HG02970 (cell line): ENCODE results near the gene F11.
"Not testable (repeated sequence)": the region's sequence is repeated elsewhere in the genome, so short reads cannot be mapped to it uniquely, and the experiment has no call there.

Experiments
- ATAC-seq: cut with Tn5 transposase; IDR thresholded peaks from one replicate; pipeline ENCODE4 v1.9.1; 2021; ENCODE audit warnings: mild to moderate bottlenecking, moderate library complexity, moderate number of reproducible peaks; ENCODE audit not compliant: unreplicated experiment, low FRiP score

The F11 gene

GRCh38 chr4:186265683-186266652 is at the start of gene F11:
TSS of gene F11 (plus strand) at chr4:186266189. CDS start at chr4:186267137, 948 bp downstream.
- no peak for ATAC-seq

- no peak for ATAC-seq
Measured at GRCh38 chr4:186216465-186217024, 49.4 kb upstream of the F11 start.

DNA sequence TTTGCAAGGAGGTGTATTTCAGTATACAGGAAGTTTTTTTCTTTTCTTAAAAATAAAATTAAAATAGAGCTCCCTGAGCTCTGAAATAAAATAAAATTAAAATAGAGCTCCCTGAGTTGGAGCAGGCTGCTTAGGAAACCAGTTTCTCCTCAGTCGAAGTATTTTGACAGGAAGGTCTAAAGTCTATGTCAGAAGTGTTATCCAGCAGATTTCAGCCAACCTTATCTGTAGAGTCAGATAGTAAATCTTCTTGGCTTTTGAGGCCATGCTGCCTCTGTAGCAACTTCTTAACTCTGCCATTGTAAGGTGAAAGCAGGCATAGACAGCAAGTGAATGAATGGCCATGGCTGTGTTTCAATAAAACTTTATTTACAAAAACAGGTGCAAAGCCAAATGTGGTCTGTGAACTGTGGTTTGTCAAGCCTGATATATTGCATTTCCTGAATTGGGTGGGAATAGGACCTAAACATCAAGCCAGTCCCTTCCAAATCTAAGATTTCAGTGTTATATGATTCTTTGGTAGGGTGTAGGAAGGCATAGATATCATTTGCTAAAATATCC is 48.2 kb upstream of the F11 start:
- ATAC-seq, result no peak

- no peak for ATAC-seq
Measured at GRCh38 chr4:186221624-186222023, 44.4 kb upstream of the F11 start.

GRCh38 chr4:186225848-186226247 is 40.1 kb upstream of the F11 start:
- ATAC-seq, result no peak

GRCh38 chr4:186226521-186227189 is 39.3 kb upstream of the F11 start:
- ATAC-seq, result no peak

DNA sequence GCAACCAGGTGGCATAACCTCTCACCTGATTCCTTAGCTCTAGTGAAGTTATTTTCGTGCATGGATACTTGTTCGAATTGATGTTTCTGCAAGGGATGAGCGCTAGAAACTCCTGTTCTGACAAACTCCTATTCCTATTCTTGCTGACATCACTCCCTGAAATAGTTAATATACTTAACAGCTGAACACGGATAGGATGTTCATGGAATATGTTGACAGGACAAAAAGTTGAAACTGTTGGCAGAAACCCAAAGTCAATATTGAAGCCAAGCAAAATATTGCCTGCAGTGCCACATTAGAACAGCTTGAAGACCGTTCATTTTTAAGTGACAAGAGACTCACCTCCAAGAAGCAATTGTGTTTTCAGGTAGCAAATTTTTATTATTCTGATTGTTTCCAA is 38.8 kb upstream of the F11 start, which contains the start of gene KLKB1:
KLKB1 (plus strand) TSS at position 287 of the 400 bp plus-strand sequence. CDS start 689 bp downstream, outside the sequence.
- ATAC-seq, result no peak

GRCh38 chr4:186227744-186228513 is 38.1 kb upstream of the F11 start:
- no peak for ATAC-seq

- no peak for ATAC-seq
Measured at GRCh38 chr4:186228514-186228894, 37.5 kb upstream of the F11 start.

DNA sequence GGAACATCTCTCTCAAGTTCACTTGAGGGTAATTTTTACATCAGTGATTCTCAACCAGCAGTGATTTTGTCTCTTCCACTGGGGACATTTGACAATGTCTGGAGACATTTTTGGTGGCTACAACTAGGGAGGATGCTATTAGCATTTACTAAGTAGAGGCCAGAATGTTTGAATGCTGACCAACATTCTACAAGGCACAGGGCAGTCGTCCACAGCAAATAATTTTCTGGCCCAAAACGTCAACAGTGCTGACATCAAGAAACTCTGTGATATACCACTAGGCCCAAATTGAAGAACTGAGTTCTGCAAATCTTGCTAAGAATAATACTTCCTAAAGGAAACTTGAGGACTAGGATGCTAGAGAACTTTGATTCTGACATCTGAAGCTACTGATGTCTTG is 31.6 kb upstream of the F11 start:
- no peak for ATAC-seq

DNA sequence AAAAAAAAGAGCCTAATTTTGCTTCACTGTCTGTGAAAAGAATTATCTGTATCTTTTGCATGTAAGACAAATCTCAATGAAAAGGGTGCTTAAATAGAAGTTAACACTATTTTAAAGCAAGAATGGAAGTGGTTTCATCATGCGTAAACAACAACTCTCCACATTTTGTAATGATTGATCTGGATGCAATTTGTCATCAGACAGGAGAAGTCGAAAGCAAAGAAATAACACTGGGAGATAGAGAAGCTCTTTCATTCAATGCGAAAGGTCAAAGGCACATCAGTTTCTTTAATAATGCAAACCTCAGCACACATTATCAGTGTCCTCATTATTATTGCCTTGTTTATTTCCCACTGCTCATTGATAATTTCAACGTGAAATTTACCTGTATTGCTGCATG is 29.9 kb upstream of the F11 start:
- no peak for ATAC-seq

DNA sequence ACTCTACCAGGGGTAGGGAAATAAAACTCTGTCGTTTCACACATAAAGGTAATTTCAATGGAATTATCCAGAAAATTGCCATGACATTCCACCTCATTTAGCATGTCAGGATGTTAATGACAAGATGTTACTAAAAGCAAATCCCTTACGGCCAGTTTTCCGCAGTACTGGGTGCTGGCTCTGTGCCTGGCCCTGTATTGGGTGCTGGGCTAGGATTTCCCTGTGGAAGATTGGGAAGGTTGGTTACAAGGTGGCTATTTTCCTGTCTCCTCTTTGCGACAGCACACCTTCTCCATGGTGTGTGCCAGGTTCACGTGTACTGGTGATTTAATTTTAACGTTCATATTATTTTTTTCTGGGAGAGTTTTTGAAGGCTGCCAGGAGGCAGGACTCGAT is 25.5 kb upstream of the F11 start:
- ATAC-seq, result no peak

DNA sequence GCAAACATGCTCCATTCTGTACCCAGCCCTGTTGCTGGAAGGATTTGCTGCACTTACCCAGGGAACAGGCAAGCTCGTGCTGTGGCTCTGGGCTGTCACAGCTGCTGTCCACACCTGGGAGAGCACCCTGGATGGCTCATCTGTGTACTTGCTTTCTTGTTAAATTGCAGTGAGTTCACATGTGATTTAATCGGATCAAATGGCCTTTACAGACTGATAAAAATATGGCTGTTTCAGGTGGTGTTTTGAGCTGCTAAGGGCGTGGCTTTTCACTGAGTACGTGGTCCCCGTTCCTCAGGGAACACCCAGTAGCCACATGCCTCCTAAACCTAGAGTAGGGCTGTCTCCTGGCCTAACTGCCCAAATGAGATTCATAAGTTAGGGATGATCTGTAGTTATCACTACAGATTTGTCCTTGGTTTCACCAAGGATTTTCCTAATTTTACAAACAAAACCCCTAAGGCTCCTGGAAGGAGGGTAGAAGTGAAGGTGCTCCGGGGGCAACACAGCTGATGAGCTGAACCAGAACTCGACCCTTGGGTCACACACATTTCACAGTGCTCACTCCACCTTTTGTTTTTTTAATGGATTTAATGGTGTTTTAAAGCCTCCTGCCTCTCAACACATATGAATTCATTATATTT is 25.0 kb upstream of the F11 start:
- no peak for ATAC-seq

DNA sequence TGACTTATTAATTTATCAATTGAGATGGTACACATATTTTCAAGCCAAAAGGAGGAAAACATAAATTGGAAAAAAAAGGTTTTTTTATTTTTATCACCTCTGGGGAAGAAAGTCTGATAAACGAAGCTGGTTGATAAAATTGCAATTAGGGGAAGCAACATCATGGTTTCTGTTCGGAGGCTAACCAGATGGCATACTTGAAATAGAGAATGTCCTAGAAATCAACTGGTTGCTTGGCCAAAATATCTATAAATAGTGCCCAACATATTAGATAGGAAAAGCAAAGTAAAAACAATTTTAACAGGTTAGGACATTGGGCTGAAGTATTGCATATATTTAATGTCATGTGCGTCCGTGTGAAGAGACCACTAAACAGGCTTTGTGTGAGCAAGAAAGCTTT is 24.4 kb upstream of the F11 start:
- no peak for ATAC-seq

DNA sequence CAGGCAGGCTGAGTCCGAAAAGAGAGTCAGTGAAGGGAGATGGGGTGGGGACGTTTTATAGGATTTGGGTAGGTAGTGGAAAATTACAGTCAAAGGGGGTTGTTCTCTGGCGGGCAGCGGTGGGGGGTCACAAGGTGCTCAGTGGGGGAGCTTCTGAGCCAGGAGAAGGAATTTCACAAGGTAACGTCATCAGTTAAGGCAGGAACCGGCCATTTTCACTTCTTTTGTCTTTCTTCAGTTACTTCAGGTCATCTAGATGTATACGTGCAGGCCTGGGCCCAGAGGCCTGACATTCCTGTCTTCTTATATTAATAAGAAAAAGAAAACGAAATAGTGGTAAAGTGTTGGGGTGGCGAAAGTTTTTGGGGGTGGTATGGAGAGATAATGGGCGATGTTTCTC is 24.0 kb upstream of the F11 start:
- not testable (repeated sequence) for ATAC-seq

GRCh38 chr4:186243331-186243730 is 22.7 kb upstream of the F11 start:
- no peak for ATAC-seq

DNA sequence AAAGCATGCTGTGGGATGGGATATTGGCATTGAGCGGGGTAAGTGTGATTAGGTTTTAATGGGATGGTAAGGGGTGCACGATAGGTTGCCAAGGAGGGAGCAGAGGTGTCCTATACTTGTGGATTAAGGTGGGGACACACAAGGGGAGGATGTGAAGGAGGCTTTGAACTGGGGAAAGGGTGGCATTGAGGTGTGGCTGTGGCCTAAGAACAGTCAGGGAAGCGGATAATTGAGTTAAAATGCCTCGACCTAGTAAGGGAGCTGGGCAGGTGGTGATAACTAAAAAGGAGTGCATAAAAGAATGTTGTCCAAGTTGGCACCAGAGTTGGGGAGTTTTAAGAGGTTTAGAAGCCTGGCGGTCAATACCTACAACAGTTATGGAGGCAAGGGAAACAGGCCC is 21.2 kb upstream of the F11 start:
- ATAC-seq, result no peak

DNA sequence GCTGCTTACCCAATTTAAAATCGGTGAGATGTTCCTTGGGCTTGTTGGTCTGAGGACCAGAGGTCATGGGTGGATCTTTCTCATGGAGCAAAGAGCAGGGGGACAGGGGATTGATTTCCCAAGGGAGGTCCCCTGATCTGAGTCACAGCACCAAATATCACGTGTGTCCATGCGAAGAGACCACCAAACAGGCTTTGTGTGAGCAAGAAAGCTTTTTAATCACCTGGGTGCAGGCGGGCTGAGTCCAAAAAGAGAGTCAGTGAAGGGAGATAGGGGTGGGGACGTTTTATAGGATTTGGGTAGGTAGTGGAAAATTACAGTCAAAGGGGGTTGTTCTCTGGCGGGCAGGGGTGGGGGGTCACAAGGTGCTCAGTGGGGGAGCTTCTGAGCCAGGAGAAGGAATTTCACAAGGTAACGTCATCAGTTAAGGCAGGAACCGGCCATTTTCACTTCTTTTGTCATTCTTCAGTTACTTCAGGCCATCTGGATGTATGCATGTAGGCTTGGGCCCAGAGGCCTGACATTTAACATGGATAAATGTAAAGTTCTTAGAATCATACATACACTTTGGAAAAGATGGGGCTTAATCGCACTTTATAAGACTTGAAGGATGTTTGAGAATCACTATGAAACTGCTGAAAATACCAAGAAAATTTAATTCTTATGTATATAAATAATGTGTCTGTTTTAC is 18.8 kb upstream of the F11 start:
- not testable (repeated sequence) for ATAC-seq

DNA sequence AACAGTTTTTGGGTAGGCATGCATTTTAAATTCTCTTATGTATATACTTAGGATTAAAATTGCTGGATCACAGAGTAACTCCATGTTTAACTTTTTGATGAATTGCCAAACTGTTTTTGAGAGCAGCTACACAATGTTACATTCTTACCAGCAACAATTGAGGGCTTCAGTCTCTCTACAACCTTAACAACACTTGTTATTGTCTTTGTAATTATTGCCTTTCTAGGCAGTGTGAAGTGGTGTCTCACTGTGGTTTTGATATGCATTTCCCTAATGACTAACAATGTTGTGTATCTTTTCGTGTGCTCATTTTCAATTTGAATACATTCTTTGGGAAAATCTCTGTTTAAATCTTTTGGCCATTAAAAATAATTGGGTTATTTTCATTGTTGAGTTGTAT is 17.3 kb upstream of the F11 start:
- no peak for ATAC-seq
